Measurements from ENCODE around the gene MPG. TPM values are rescaled to one million over a fixed set of nuclear protein-coding genes. Genes with fewer than 3 reads are reported as not detected.

Gene MPG
- total RNA-seq, 1 donor from 2014 or later: 31.2 TPM

GRCh38 chr16:130533-131173 lies 52.6 kb downstream of the MPG start:
- no peak for DNase-seq
- no peak for ATAC-seq
- intact Hi-C loops (cut with micrococcal nuclease): no loop called here

GRCh38 chr16:132120-132519 lies 54.1 kb downstream of the MPG start:
- intact Hi-C loops (cut with micrococcal nuclease): no loop called here
- ATAC-seq: no peak
- DNase-seq: no peak

GRCh38 chr16:133716-134115 lies 55.7 kb downstream of the MPG start:
- intact Hi-C loops (cut with micrococcal nuclease): no loop called here
- no peak for ATAC-seq

More at GRCh38 chr16:133716-134115, 55.7 kb downstream of the MPG start:
- no peak for DNase-seq

Other genes with a start within 250 kb of the MPG start
- gene POLR3K, start 24.6 kb upstream of the MPG start, total RNA-seq: 12.9 TPM
- 72.8 TPM for gene SNRNP25, start 24.4 kb upstream of the MPG start, total RNA-seq
- 20.0 TPM for gene RHBDF1, start 5.6 kb upstream of the MPG start, total RNA-seq
- gene NPRL3, start 60.4 kb downstream of the MPG start, total RNA-seq: 21.7 TPM
- not detected for gene HBZ, start 74.4 kb downstream of the MPG start, total RNA-seq
- gene HBM, start 87.8 kb downstream of the MPG start, total RNA-seq: not detected
- gene HBA2, start 94.7 kb downstream of the MPG start, total RNA-seq: 37.2 TPM
- 48.9 TPM for gene HBA1, start 98.5 kb downstream of the MPG start, total RNA-seq
- not detected for gene HBQ1, start 102.2 kb downstream of the MPG start, total RNA-seq
- 25.4 TPM for gene LUC7L, start 151.2 kb downstream of the MPG start, total RNA-seq
- gene FAM234A, start 156.6 kb downstream of the MPG start, total RNA-seq: 143 TPM
- 14.8 TPM for gene RGS11, start 197.7 kb downstream of the MPG start, total RNA-seq
- 14.9 TPM for gene ARHGDIG, start 202.4 kb downstream of the MPG start, total RNA-seq
- 2.6 TPM for gene PDIA2, start 204.9 kb downstream of the MPG start, total RNA-seq